Neural crest cell (in vitro differentiated cells): ENCODE measurements around the gene RNF146. TPM values are rescaled to one million over a fixed set of nuclear protein-coding genes. Genes with fewer than 3 reads are reported as not detected.
A peak's percentile ranks its signal among the peaks of the same experiment; 100 is the strongest.
"Not testable (repeated sequence)": the region's sequence is repeated elsewhere in the genome, so short reads cannot be mapped to it uniquely, and the experiment has no call there.

Experiments
- DNase-seq: peaks from one replicate; pipeline ENCODE4 v3.0.0; 2021; ENCODE audit warnings: low read depth, mixed read lengths, low spot score
- H3K27ac Mint-ChIP-seq: one replicate; pipeline ENCODE4 v1.8.0; 2021; ENCODE audit warnings: mild to moderate bottlenecking, mixed read lengths; ENCODE audit not compliant: unreplicated experiment
- H3K27me3 Mint-ChIP-seq: 2 replicates; pipeline ENCODE4 v1.8.0; 2021; ENCODE audit warnings: low read depth, mild to moderate bottlenecking, mixed read lengths
- H3K36me3 Mint-ChIP-seq: 2 replicates; pipeline ENCODE4 v1.8.0; 2021; ENCODE audit warnings: low read depth, mild to moderate bottlenecking, mixed read lengths
- H3K4me1 Mint-ChIP-seq: 2 replicates; pipeline ENCODE4 v1.8.0; 2021; ENCODE audit warnings: mixed read lengths
- H3K4me3 Mint-ChIP-seq: one replicate; pipeline ENCODE4 v1.8.0; 2021; ENCODE audit warnings: mild to moderate bottlenecking, mixed read lengths
- H3K9me3 Mint-ChIP-seq: 2 replicates; pipeline ENCODE4 v1.8.0; 2021; ENCODE audit warnings: mixed read lengths
- CTCF ChIP-seq: fragments of 200-600 bp; sonication (generic); conservative IDR thresholded peaks from 2 replicates; pipeline ENCODE4 v1.5.0; 2021; ENCODE audit warnings: antibody characterized with exemption, mild to moderate bottlenecking
- long read RNA-seq: library from polyadenylated mRNA; unstranded; transcript quantifications from one replicate; pipeline ENCODE4 v2.0.0, GENCODE V29; 2020
- total RNA-seq: library from RNA; stranded (reverse); gene quantifications from 2 replicates; pipeline ENCODE4 v1.2.1, GENCODE V29; 2021

Gene RNF146
- total RNA-seq: 44.3 and 49.8 TPM in 2 replicates
- long read RNA-seq, transcript RNF146-203 (3 exons, 2,369 nt): major isoform, 31 of 95 reads
- long read RNA-seq, transcript RNF146-204 (4 exons, 884 nt): minor isoform, 8 of 95 reads
- long read RNA-seq, transcript RNF146-213 (3 exons, 2,070 nt): minor isoform, 17 of 95 reads
- long read RNA-seq, transcript RNF146-202 (4 exons, 2,267 nt): minor isoform, 16 of 95 reads
- long read RNA-seq, partial matches to known transcripts: 2 of 95 reads
- long read RNA-seq, other reads (novel, unspliced or antisense): 13 of 95 reads

GRCh38 chr6:127266178-127266891 lies at the start of gene RNF146:
RNF146 (plus strand) TSS chr6:127266864; CDS start chr6:127280339, 13,475 bp downstream.
- no peaks in the 10 kb centered on the region for H3K9me3 Mint-ChIP-seq
- peaks cover 34% of the 10 kb centered on the region for H3K4me1 Mint-ChIP-seq
- peak within 1 kb of the TSS; percentile 95 for H3K4me3 Mint-ChIP-seq
- TF ChIP-seq CTCF: peak; percentile 78
- H3K27me3 Mint-ChIP-seq: no peaks in the 10 kb centered on the region
- peaks cover 2% of the 10 kb centered on the region for H3K36me3 Mint-ChIP-seq
- peak within 1 kb of the TSS; percentile 99 for H3K27ac Mint-ChIP-seq
- peak; percentile 67 for DNase-seq

GRCh38 chr6:127219869-127220268 lies 46.8 kb upstream of the RNF146 start:
- Mint-ChIP-seq H3K27ac (no peak overlapping the region), H3K36me3 (no peaks in the 10 kb centered on the region), H3K9me3 (peaks cover 2% of the 10 kb centered on the region), H3K4me1 (no peaks in the 10 kb centered on the region), H3K27me3 (peaks cover 4% of the 10 kb centered on the region), H3K4me3 (no peak overlapping the region)
- TF ChIP-seq CTCF: no peak
- DNase-seq: no peak

- Mint-ChIP-seq H3K27ac (no peak overlapping the region), H3K9me3 (no peaks in the 10 kb centered on the region), H3K36me3 (no peaks in the 10 kb centered on the region), H3K4me1 (no peaks in the 10 kb centered on the region), H3K27me3 (peaks cover 4% of the 10 kb centered on the region), H3K4me3 (no peak overlapping the region)
- no peak for DNase-seq
- no peak for TF ChIP-seq CTCF
Measured at GRCh38 chr6:127221201-127221600, 45.5 kb upstream of the RNF146 start.

GRCh38 chr6:127222418-127222817 lies 44.2 kb upstream of the RNF146 start:
- no peaks in the 10 kb centered on the region for H3K9me3 Mint-ChIP-seq
- DNase-seq: no peak
- peaks cover 4% of the 10 kb centered on the region for H3K27me3 Mint-ChIP-seq
- no peak overlapping the region for H3K4me3 Mint-ChIP-seq
- no peaks in the 10 kb centered on the region for H3K4me1 Mint-ChIP-seq
- TF ChIP-seq CTCF: no peak
- H3K27ac Mint-ChIP-seq: no peak overlapping the region
- no peaks in the 10 kb centered on the region for H3K36me3 Mint-ChIP-seq

- H3K4me3 Mint-ChIP-seq: no peak overlapping the region
- no peaks in the 10 kb centered on the region for H3K9me3 Mint-ChIP-seq
- no peak overlapping the region for H3K27ac Mint-ChIP-seq
- H3K4me1 Mint-ChIP-seq: no peaks in the 10 kb centered on the region
- peaks cover 4% of the 10 kb centered on the region for H3K27me3 Mint-ChIP-seq
- TF ChIP-seq CTCF: no peak
- H3K36me3 Mint-ChIP-seq: no peaks in the 10 kb centered on the region
- DNase-seq: no peak
Measured at GRCh38 chr6:127225497-127225896, 41.2 kb upstream of the RNF146 start.

- not testable (repeated sequence) for H3K27ac Mint-ChIP-seq, H3K36me3 Mint-ChIP-seq, H3K4me3 Mint-ChIP-seq, H3K4me1 Mint-ChIP-seq, H3K27me3 Mint-ChIP-seq, DNase-seq
- peaks cover 16% of the 10 kb centered on the region for H3K9me3 Mint-ChIP-seq
Measured at GRCh38 chr6:127233819-127234218, 32.8 kb upstream of the RNF146 start.
